Stimulated activated CD8-positive, alpha-beta memory T cell treated with anti-CD3 and anti-CD28 coated beads, Interleukin-15, amount 100 ng/mL, for 1 hour (primary cell): ENCODE data around the gene ADIPOR1.
A peak's percentile ranks its signal among the peaks of the same experiment; 100 is the strongest.
"Not testable (repeated sequence)": the region's sequence is repeated elsewhere in the genome, so short reads cannot be mapped to it uniquely, and the experiment has no call there.

Source experiments
- DNase-seq: peaks from one replicate; pipeline ENCODE4 v3.0.0-alpha.2; 2020; ENCODE audit warnings: low read depth

Gene ADIPOR1, protein sequence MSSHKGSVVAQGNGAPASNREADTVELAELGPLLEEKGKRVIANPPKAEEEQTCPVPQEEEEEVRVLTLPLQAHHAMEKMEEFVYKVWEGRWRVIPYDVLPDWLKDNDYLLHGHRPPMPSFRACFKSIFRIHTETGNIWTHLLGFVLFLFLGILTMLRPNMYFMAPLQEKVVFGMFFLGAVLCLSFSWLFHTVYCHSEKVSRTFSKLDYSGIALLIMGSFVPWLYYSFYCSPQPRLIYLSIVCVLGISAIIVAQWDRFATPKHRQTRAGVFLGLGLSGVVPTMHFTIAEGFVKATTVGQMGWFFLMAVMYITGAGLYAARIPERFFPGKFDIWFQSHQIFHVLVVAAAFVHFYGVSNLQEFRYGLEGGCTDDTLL

DNA sequence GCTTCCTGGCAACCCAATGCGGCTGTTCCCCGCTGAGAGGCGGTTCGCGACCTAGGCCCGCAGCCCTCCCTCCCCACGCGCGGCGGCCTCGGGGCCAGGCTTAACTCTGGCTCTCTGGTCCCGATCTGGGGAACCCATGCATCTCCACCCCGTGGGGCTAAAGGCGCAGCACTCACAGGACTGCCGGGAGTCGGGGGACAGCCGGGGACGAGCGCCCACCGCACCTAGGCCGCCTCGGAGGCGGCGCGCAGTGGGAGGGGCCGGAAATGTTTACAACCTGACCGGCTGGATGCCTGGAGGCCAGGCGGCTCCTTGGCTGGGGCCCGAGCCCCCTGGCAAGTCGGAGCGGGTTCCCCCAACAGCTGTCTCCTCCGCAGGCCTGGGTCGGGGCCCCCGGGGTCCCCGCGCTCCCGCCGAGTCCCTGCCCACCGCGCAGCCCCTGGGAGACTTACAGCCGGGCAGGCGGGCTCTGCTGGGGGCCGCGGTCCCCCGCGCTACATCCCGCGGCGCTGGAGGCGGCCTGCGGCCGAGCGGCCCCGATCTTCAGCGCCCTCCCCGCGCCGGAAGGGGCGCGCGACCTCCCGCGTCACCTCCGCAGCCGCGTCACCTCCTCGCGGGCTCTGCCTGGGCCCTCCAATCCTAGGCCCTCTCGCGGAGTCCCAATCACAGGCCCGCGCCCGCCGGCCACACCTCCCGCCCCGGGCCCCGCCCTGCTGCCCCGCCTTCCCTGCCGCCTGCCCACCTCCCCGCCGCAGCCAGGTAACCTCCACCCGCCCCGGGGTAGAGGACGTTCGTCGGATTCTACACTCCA, at the start of gene ADIPOR1:
Gene ADIPOR1 (minus strand): TSS at position 580 of the 811 bp plus-strand sequence. CDS start 7,242 bp downstream, outside the sequence.
- peak; percentile 88 for DNase-seq

DNA sequence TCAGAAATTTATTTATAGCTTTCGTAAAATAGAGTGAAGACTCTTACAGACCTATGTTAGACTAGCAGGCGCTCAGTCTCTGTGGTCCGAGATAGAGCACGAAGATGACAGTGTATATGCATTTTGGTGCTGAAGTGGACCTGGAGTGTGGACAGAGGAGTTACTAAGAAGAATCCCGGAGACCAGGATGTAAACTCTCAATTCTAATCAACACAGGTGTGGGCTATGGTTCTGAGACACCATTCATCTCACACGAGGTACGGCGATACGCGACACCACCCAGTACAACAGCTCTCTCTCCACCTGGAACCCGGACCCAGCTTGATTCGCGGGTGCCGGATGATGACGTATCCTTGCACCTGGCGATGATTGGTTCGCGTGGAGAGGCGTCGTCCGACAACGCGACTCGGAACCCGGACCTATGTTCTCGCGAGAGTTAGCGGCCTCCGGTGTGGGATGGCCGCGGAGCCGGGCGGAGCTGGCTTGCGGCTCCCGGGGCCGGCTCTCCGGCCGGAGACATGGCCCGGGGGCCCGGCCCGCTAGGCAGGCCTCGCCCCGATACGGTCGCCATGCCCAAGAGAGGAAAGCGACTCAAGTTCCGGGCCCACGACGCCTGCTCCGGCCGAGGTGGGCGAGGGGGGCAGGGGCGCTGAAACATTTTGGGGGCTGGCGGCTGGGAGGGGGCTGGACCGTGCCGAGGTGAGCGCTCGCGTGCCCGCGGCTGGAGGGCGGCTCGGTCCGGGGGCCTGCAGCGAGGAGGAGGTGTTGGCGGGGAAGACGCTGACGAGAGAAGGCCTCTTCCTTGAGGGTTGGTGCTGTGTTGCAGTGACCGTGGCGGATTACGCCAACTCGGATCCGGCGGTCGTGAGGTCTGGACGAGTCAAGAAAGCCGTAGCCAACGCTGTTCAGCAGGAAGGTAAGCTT, 49.1 kb upstream of the ADIPOR1 start, which contains the start of gene TMEM183A:
Gene TMEM183A (plus strand): TSS at position 427 of the 924 bp plus-strand sequence. CDS start 92 bp downstream, at position 519.
- peak; percentile 89 for DNase-seq

DNA sequence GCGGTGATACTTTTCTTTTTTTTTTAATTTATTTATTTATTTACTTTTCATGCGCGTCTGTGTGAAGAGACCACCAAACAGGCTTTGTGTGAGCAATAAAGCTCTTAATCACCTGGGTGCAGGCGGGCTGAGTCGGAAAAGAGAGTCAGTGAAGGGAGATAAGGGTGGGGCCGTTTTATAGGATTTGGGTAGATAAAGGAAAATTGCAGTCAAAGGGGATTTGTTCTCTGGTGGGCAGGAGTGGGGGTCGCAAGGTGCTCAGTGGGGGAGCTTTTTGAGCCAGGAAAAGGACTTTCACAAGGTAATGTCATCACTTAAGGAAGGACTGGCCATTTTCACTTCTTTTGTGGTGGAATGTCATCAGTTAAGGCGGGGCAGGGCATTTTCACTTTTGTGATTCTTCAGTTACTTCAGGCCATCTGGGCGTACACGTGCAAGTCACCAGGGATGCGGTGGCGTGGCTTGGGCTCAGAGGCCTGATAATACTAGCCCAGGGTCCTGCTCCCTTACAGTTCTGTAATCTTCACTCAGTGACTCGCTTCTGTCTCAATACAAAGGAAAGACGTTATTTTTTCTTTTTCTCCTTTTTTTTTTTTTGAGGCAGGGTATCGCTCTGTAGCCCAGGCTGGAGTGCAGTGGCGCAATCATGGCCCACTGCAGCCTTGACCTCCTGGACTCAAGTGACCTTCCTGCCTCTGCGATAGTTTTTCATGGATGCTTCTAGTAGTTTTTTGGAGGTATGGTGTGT, 47.5 kb upstream of the ADIPOR1 start:
- DNase-seq, result not testable (repeated sequence)

DNA sequence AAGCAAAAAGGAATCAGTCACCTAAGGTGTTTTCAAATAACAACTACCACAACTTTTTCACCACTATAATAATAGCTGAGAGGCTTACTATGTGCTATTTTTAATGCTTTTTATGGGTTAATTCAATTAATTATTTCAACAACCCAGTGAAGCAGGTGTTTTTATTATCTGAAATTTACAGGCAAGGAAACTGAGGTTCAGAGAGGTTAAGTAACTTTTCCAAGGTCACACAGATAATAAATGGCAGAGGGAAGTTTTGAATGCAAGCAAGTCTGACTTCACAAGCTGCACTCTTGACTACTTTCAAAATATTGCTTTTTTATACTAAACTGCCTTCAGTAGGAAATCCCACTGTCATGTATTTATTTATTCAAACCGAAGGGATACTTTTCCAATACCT, 44.8 kb upstream of the ADIPOR1 start:
- DNase-seq, result no peak

DNA sequence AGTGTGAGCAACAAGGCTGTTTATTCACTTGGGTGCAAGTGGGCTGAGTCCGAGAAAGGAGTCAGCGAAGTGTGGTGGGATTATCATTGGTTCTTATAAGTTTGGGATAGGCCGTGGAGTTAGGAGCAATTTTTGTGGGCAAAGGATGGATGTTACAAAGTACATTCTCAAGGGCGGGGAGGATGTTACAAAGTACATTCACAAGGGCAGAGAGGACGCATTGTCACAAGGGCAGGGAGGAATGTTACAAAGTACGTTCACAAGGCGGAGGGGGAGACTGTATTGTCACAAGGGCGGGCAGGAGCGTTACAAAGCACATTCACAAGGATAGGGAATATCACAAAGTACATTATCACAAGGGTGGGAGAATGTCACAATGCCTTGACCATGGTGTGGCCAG, 43.9 kb upstream of the ADIPOR1 start:
- no peak for DNase-seq

DNA sequence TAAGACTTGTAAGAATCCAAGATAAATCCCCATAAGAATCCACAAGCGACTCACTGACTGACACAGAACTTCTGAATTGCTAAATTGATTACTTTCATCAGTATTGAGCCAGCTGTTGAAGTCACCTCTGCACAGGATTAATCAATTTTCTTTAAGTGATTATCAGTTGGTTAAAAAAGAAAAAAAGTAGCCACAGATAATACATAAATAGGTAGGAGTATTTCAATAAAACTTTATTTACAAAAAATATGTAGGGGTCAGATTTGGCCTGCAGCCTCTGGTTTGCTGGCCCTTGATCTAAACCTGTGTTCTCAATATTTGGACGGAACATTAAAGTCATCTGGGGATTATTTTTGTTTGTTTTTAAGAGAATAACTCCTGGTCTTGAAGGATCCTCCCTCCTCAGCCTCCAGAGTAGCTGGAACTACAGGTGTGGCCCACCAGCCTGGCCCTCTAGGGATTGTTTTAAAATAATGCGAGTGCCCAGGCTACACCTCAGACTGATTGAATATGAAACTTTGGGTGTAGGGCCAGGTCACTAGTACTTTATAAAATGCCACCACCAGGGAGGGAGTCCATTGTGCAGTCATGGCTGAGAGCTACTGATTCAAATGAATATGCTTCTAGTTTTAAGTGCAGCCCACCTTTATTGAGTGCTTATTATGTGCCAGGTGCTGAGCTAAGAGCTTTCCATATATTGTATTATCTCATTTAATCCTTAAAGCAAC, 42.3 kb upstream of the ADIPOR1 start:
- DNase-seq, result no peak

DNA sequence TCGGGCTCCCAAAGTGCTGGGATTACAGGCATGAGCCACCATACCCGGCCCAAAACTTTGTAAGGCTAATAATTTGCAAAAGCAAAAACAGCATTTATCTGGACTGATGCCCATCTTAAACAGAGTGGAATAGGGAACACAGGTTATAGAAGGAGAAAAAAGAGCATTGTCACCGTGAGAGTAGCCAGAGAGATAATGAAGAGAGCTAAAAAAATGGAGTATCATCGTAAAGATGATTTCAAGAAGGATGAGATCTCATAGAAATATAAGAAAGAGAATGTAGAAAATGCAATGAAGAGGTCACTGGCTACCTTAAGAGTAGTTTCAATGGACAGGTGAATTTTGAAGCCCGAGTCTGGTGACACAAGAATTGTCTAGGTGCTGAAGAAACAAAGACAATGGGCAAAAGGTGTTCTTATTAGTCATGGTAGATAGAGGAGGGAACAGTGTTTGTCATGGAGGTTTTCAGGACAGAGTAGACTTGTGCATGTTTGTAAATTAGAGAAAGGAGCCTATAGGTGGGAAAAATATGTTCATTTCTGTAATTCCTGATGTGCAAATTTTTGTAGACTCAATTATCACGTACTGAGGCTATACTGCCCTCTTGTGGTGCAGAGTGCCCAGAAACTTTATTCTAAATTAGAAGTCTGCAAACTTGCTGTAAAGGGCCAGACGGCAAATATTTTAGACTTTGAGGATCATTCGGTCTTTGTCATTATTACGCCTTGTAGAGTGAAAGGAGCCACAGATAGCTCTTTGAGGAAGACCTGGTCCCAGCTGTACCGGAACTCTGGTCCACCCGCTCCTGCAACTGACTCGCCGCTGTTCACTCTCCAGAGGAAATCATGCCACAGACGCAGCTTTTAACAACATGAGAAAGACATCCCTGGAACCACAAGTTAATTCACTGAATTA, 41.0 kb upstream of the ADIPOR1 start:
- peak; percentile 53 for DNase-seq

DNA sequence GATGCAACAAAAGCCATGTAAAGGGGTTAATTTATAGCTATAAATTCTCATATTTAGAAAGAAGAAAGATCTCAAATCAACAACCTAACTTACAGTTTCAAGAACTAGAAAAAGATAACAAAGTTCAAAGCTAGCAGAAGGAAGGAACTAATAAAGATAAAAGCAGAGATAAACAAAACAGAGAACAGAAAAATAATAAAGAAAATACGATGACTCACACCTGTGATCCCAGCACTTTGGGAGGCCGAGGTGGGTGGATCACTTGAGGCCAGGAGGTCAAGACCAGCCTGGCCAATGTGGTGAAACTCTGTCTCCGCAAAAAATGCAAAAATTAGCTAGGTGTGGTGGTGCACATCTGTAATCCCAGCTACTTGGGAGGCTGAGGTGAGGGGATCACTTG, 36.6 kb upstream of the ADIPOR1 start:
- DNase-seq, result no peak

DNA sequence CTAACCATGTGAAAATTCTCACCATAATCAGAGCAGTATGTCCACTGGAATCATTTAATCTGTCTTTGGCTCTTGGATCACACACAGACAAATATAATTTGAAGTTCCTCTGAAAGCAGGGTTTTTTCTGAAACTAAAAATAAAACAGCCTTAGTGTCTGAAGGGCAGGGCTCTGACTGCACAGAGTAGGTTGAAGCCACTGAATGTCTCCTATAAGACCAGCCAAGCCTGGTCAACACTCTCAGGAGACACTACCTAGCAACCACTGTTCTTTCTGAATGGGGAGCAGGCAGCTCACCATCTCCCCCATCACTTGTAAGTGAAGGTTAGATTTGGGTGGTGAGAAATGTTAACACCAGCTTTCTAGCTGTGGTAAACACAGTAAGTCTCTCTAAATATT, 33.0 kb upstream of the ADIPOR1 start:
- no peak for DNase-seq

DNA sequence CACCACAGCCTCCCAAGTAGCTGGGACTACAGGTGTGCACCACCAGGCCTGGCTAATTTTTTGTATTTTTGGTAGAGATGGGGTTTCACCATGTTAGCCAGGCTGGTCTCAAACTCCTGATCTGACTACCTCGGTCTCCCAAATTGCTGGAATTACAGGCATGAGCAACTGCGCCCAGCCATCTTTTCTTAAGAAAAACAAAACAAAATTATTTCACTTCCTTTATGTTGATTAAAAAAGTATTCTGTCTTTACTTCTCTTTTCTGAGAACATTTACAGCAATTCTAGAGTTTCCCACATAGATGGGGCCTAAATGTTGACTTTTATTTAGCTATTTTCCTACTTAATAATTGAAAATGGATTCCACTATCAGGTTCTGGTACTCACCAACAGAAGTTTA, 31.8 kb upstream of the ADIPOR1 start:
- DNase-seq, result no peak

DNA sequence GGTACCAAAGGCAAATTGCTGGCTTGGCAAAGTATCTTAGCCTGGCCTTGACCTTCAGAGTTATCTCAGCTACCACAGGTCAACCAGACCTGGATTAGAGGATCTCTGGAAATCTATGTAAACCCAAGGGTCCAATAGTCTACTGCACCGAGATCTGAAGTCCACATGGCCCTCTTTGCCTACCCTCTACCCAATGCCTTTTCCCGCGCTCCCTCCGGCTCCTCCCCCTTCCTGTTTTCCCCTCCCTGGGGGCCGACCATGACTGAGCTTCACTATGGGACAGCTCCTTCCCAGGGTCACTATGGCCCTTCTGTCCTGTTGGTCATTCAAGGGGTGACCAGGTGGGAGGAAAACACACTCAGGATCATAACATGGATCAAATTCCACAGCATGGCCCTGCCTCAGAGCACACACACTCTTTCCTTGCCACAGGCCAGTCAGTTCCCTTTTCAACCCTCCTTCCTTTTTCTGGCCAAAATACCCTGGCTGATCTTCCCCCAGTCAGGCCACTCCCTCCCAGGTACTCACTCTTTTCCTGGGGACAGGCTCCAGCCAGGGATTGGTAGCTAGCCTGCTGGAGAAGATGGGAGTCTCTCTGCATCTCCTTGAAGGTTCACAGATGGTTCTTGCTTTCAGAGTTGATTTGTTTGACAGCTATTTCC, 29.9 kb upstream of the ADIPOR1 start:
- DNase-seq, result no peak

DNA sequence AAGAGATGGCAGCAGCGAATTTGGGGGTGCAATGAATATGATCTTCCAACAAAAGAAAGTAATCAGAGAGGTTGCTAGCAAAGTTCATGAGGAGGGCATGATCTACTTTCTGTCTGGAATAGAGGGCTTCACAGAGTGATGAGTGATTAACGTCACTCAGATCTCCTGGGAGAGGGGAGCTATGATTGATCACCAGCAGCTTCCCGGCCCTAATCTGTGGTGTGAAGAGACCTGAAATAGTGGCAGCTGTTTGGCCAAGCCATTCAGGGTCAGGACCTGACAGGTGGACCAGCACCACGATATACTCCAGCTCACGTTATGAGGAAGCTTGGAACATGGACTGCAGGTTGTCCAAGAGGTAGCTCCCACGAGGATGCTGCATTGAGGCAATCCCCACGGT, 29.1 kb upstream of the ADIPOR1 start:
- no peak for DNase-seq

DNA sequence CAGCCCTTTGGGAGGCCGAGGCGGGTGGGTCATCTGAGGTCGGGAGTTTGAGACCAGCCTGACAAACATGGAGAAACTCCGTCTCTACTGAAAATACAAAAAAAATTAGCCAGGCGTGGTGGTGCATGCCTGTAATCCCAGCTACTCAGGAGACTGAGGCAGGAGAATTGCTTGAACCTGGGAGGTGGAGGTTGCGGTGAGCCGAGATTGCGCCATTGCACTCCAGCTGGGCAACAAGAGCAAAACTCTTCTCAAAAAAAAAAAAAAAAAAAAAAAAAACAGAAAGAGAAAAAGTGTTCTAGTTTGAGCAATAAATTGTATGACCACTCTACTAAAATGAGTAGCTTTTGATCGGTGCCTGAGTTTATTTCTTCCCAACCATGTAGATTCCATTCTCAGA, 28.0 kb upstream of the ADIPOR1 start:
- not testable (repeated sequence) for DNase-seq

DNA sequence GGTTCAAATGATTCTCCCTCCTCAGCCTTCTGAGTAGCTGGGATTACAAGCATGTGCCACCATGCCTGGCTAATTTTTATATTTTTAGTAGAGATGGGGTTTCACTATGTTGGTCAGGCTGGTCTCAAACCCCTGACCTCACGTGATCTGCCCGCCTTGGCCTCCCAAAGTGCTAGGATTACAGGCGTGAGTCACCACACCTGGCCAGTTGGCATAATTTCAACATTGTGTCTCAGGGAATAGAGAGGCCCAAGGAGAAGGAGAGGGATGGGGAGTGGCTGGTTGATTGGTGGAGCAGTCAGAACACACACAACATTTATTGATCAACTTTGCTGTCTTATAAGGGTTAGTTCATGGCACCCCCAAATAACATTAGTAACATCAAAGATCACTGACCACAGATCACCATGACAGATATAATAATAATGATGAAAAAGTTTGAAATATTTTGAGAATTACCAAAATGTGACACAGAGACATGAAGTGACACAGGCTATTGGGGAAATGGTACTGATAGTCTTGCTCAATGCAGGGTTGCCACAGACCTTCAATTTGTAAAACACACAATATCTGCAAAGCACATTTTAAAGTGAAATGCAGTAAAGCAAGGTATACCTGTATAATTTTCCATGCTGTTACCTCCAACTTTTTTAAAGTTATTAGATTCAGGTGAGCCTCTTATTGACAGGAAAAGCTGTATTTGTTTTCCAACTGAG, 24.8 kb upstream of the ADIPOR1 start:
- no peak for DNase-seq

DNA sequence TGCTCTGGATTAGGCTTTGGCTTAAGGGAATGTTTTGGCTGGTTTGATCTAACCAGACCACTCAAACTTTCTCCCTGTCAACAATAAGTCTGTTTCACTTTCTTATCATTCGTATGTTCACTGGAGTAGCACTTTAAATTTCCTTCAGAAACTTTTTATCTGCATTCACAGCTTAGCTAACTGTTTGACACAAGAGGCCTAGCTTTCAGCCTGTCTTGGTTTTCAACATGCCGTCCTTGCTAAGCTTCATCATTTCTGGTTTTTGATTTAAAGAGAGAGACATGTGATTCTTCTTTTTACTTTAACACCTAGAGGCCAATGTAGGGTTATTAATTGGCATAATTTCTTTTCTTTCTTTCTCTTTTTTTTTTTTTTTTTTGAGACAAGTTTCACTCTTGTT, 23.8 kb upstream of the ADIPOR1 start:
- DNase-seq, result no peak

DNA sequence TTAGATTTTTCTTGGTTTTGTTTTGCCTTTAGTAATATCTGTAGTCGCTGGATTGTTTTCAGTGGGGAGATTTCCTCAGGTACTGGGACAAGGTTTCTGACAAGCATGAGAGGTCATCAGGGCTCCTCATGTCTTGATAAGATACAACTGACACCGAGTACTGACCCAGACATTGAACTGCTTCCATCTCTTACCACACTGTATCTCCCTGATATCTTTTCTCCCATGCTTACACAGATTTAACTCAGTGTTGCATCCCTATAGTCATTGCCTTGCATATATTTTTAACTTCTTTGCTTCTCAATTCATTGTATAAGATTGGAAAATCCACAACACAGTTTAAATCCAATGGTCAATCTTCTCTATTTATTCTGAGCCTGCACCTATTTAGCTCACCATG, 21.3 kb upstream of the ADIPOR1 start:
- no peak for DNase-seq

DNA sequence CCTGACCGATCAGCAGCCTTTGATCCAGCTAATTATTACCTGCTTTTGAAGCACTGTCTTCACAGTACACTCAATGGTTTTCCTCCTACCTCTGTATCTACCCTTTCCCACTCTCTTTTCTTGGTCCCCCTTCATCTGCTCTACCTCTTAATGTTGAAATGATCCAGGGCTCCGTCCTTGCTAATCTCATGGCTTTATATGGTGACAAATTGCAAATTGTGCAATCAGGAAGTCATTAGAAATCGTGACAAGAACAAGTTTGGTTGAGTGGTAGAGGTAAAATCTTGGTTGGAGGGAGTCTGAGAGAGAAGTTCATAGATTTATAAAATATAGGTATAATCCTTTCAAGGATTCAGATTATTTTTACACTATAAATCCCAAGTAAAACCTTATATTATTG, 18.5 kb upstream of the ADIPOR1 start:
- no peak for DNase-seq

DNA sequence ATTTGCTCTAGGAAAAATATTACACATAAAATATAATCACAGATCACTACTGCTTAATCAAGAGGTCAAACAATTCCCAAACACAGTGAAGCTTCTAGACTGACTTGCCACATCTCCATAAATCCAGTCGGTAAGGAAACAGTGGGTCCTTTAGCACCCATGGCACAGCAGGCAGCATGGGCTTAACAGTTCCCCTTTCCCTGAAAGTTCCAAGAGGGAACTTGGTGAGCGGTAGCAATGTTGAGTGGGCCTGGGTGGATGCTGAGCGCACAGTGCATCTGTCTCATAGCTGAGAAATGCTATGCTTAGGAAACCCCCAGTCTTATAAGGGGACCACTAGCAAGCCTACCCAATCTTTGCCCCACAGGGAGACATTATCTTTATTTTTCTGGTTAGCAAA, 16.7 kb upstream of the ADIPOR1 start:
- DNase-seq, result no peak
